Mesenchymal stem cell (in vitro differentiated cells and primary cell): ENCODE measurements around the gene SLC11A2.

Experiments used
- DNase-seq: peaks from one replicate; pipeline ENCODE4 v3.0.0-alpha.2; 2013
- H2AFZ ChIP-seq: one replicate; pipeline ENCODE4 v1.6.1; 2013; ENCODE audit warnings: low read depth, mild to moderate bottlenecking, control low read depth, inconsistent platforms, low read length, moderate library complexity
- H2AK5ac ChIP-seq: 2 replicates; pipeline ENCODE4 v1.6.1; 2013; ENCODE audit warnings: low read length, moderate library complexity, mild to moderate bottlenecking, inconsistent platforms; ENCODE audit not compliant: severe bottlenecking
- H2BK120ac ChIP-seq: one replicate; pipeline ENCODE4 v1.6.1; 2013; ENCODE audit warnings: low read depth, mild to moderate bottlenecking, inconsistent platforms, low read length, moderate library complexity
- H2BK12ac ChIP-seq, 2 experiments: one replicate each; pipeline ENCODE4 v1.6.1; 2013; ENCODE audit warnings: inconsistent platforms in 2 of 2, low read length in 2 of 2, mild to moderate bottlenecking in 2 of 2, moderate library complexity in 2 of 2, control low read depth in 1 of 2
- H2BK15ac ChIP-seq: one replicate; pipeline ENCODE4 v1.6.1; 2013; ENCODE audit warnings: mild to moderate bottlenecking, low read depth, inconsistent platforms; ENCODE audit not compliant: poor library complexity, severe bottlenecking
- H2BK5ac ChIP-seq: 2 replicates; pipeline ENCODE4 v1.6.1; 2013; ENCODE audit warnings: low read depth, mild to moderate bottlenecking, low read length, control low read depth, inconsistent platforms; ENCODE audit not compliant: poor library complexity, severe bottlenecking
- H3K14ac ChIP-seq, 2 experiments: one replicate each; pipeline ENCODE4 v1.6.1; 2013; ENCODE audit warnings: inconsistent platforms in 2 of 2, low read length in 2 of 2, control low read depth in 1 of 2, mild to moderate bottlenecking in 1 of 2, moderate library complexity in 1 of 2
- H3K18ac ChIP-seq, 2 experiments: one replicate each; pipeline ENCODE4 v1.6.1; 2013; ENCODE audit warnings: inconsistent platforms in 2 of 2, low read length in 2 of 2, control low read depth in 1 of 2, low read depth in 1 of 2, mild to moderate bottlenecking in 1 of 2
- H3K23ac ChIP-seq, 2 experiments: one replicate each; pipeline ENCODE4 v1.6.1; 2013; ENCODE audit warnings: inconsistent platforms in 2 of 2, low read length in 2 of 2, mild to moderate bottlenecking in 2 of 2, moderate library complexity in 2 of 2, control low read depth in 1 of 2
- H3K27ac ChIP-seq: 2 replicates; pipeline ENCODE4 v1.5.1; 2013; ENCODE audit warnings: mild to moderate bottlenecking, moderate library complexity, low read length, control low read depth, inconsistent platforms; ENCODE audit not compliant: poor library complexity, severe bottlenecking
- H3K27me3 ChIP-seq, 2 experiments: 2 replicates each; pipeline versions ENCODE4 v1.6.1 to v1.7.0; 2013; ENCODE audit warnings: low read length in 2 of 2, mild to moderate bottlenecking in 2 of 2, moderate library complexity in 2 of 2, control low read depth in 1 of 2, inconsistent platforms in 1 of 2; ENCODE audit not compliant: control insufficient read depth in 1 of 2, insufficient read depth in 1 of 2
- H3K36me3 ChIP-seq, 2 experiments: 2 replicates each; pipeline versions ENCODE4 v1.6.1 to v1.7.0; 2013; ENCODE audit warnings: low read length in 2 of 2, control low read depth in 1 of 2, inconsistent platforms in 1 of 2, low read depth in 1 of 2, mild to moderate bottlenecking in 1 of 2; ENCODE audit not compliant: insufficient read depth in 2 of 2, control insufficient read depth in 1 of 2
- H3K4ac ChIP-seq, 2 experiments: one replicate each; pipeline ENCODE4 v1.6.1; 2013; ENCODE audit warnings: inconsistent platforms in 2 of 2, low read length in 2 of 2, mild to moderate bottlenecking in 2 of 2, moderate library complexity in 2 of 2, control low read depth in 1 of 2, low read depth in 1 of 2
- H3K4me1 ChIP-seq: 2 replicates; pipeline ENCODE4 v1.6.1; 2013; ENCODE audit warnings: low read depth, low read length, control low read depth; ENCODE audit not compliant: control insufficient read depth, insufficient read depth
- H3K4me2 ChIP-seq: 2 replicates; pipeline ENCODE4 v1.6.1; 2013; ENCODE audit warnings: low read length, mild to moderate bottlenecking, inconsistent platforms; ENCODE audit not compliant: poor library complexity, severe bottlenecking
- H3K4me3 ChIP-seq, 2 experiments: 2 replicates each; pipeline versions ENCODE4 v1.5.1 to v1.7.0; 2013; ENCODE audit warnings: low read length in 2 of 2, mild to moderate bottlenecking in 2 of 2, control low read depth in 1 of 2, low read depth in 1 of 2; ENCODE audit not compliant: insufficient read depth in 1 of 2
- H3K79me1 ChIP-seq: replicated peaks from 2 replicates; pipeline ENCODE4 v1.6.1; 2013; ENCODE audit warnings: mild to moderate bottlenecking, control low read depth, low read length, inconsistent platforms; ENCODE audit not compliant: poor library complexity, severe bottlenecking
- H3K9ac ChIP-seq: 2 replicates; pipeline ENCODE4 v1.7.0; 2013; ENCODE audit warnings: mild to moderate bottlenecking, low read length, moderate library complexity
- H3K9me3 ChIP-seq: 2 replicates; pipeline ENCODE4 v1.7.0; 2013; ENCODE audit warnings: mild to moderate bottlenecking, low read length; ENCODE audit not compliant: control insufficient read depth
- H4K8ac ChIP-seq: one replicate; pipeline ENCODE4 v1.6.1; 2013; ENCODE audit warnings: inconsistent platforms, mild to moderate bottlenecking, low read length, moderate library complexity
- H4K91ac ChIP-seq: one replicate; pipeline ENCODE4 v1.6.1; 2013; ENCODE audit warnings: mild to moderate bottlenecking, low read length, inconsistent platforms
- WGBS: methylation state at CpG from one replicate; pipeline ENCODE4 v1.1.7; 2013; ENCODE audit warnings: mixed read lengths; 5-methylcytosine and 5-hydroxymethylcytosine counted together

The SLC11A2 gene

DNA sequence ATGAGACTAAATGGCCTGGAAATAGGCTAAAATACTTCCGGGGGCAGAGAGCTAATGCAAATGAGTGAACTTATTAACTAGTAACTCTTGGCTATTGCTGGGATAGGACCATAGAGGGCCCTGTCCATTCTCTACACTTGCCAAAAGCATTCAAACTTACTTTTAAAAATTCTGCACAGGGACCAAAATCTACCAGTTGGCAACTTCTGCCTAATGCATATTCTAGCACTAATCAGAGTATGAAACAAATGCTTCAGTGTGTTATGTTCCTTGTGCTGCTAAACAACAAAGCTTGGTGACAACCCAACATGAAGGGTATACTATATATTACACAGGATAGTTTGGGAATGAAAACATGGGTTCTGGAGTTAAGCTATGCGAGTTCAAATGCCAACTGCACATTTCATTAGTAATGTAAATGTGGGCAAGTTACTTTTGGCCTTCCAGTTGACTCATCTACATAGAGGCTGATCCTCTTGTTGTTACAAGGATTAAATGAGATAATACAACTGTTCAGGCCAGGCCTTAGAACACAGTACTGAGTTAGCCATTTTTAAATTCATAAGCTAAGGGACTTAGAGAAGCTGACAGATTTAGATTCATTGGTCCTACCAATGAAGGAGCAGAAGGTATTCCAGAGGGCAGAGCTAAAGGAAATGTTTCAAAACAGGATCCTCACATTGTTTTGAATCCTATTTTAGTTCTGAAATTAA is 41.4 kb downstream of the SLC11A2 start:
- Histone ChIP-seq H3K14ac (no peak overlapping the region), H3K4me1 (no peaks in the 10 kb centered on the region), H3K27me3 (no peaks in the 10 kb centered on the region), H2BK15ac (no peak overlapping the region), H3K79me1 (no peaks in the 10 kb centered on the region), H3K27ac (no peak overlapping the region), H3K36me3 (peaks cover 5 to 29% of the 10 kb centered on the region in 2 experiments), H3K4me2 (no peak overlapping the region), H2AK5ac (no peak overlapping the region), H2BK12ac (peak overlapping the region in 1 of 2 experiments; percentile 24), H3K18ac (peak overlapping the region in 1 of 2 experiments; percentile 41), H3K9me3 (no peaks in the 10 kb centered on the region), H4K91ac (no peak overlapping the region), H3K9ac (peak overlapping the region; percentile 89), H3K4me3 (peak overlapping the region in 1 of 2 experiments; percentile 6), H3K23ac (no peak overlapping the region), H2BK120ac (no peak overlapping the region), H4K8ac (no peak overlapping the region), H2AFZ (no peak overlapping the region), H2BK5ac (no peak overlapping the region), H3K4ac (peak overlapping the region in 1 of 2 experiments; percentile 73)
- 50% methylated on average over 2 of the region's 2 CpGs for WGBS
- peak; percentile 60 for DNase-seq

DNA sequence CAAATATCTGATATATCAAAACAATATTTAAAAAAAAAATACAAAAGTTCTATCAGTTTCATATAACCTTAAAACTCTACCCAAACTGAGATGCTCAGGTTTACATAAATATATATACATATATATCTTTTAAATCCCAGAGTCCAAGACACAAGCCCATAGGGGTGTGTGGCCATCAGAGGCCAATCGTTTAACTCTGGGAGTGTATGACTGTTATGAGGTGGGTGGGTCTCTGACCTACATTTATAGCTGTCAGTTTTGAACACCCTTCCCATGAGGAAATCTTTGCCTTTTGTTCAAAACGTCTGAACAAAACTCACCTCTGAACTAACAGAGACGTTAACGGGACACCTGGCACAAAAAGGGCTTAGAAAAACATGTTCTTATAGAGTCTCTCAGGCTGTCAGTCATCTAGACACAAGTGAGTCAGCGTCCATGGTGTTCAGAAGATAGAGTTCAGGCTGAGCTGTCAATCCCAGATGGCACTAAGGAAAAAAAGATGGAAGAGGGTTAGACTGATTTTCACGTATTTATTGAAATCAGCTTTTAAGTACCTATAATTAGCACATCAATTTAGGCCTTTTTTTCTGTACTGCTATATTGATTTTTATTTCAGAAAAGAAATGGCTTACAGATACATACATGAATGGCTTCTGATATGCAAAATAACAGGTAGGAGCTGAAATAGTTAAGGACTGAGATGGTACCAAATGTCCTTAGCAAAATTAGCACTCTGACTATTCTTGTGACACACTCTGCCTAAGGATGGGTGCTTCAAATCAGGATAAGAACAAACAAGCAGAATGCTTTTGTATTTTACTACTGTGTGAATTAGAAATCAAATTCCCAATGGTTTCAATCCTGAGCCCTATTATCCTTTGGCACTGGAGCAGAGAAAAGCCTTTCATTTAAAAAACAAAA is 44.6 kb downstream of the SLC11A2 start:
- H2AK5ac ChIP-seq, result no peak overlapping the region
- no peak overlapping the region for H4K8ac ChIP-seq
- H3K9me3 ChIP-seq, result no peaks in the 10 kb centered on the region
- H3K4me2 ChIP-seq, result no peak overlapping the region
- H3K36me3 ChIP-seq, result peaks cover 0 to 29% of the 10 kb centered on the region in 2 experiments
- no peak overlapping the region for H3K27ac ChIP-seq
- no peak overlapping the region for H2BK15ac ChIP-seq
- H2BK120ac ChIP-seq, result no peak overlapping the region
- H3K4me3 ChIP-seq, result no peak overlapping the region
- no peak overlapping the region for H4K91ac ChIP-seq
- H3K4ac ChIP-seq, result no peak overlapping the region
- WGBS, result 92% methylated on average over 4 of the region's 6 CpGs
- no peak overlapping the region for H2AFZ ChIP-seq
- H3K27me3 ChIP-seq, result no peaks in the 10 kb centered on the region
- H3K14ac ChIP-seq, result no peak overlapping the region
- H3K4me1 ChIP-seq, result no peaks in the 10 kb centered on the region
- H2BK12ac ChIP-seq, result no peak overlapping the region
- H3K23ac ChIP-seq, result no peak overlapping the region
- H3K9ac ChIP-seq, result no peak overlapping the region
- no peak overlapping the region for H3K18ac ChIP-seq
- no peaks in the 10 kb centered on the region for H3K79me1 ChIP-seq
- DNase-seq, result no peak
- H2BK5ac ChIP-seq, result no peak overlapping the region

DNA sequence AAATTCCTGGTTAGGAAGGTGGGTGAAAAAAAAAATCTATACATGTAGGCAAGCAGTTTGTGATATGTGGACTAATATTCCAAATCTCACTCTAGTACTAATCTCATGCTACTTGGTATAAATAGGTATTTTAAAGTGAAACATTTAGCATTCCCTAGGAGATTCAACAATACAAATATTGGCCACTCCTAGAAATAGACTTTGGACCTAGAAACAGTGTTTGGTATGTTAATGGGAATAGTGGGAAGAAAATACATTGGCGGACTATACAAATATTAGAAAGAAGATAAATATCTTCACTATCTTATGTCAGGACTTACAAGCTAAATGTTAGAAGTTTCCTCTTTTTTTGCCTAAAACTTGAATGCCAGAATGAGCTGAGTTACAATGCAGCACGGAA is 45.6 kb downstream of the SLC11A2 start:
- H3K4me2 ChIP-seq, result no peak overlapping the region
- H3K79me1 ChIP-seq, result no peaks in the 10 kb centered on the region
- DNase-seq, result no peak
- no peak overlapping the region for H2BK120ac ChIP-seq
- no peak overlapping the region for H3K14ac ChIP-seq
- no peaks in the 10 kb centered on the region for H3K4me1 ChIP-seq
- H2AFZ ChIP-seq, result no peak overlapping the region
- no peak overlapping the region for H3K4me3 ChIP-seq
- H3K27me3 ChIP-seq, result no peaks in the 10 kb centered on the region
- H3K4ac ChIP-seq, result no peak overlapping the region
- no peaks in the 10 kb centered on the region for H3K9me3 ChIP-seq
- no peak overlapping the region for H3K18ac ChIP-seq
- no peak overlapping the region for H2BK15ac ChIP-seq
- H3K36me3 ChIP-seq, result peaks cover 0 to 29% of the 10 kb centered on the region in 2 experiments
- no peak overlapping the region for H2AK5ac ChIP-seq
- no peak overlapping the region for H2BK5ac ChIP-seq
- no peak overlapping the region for H2BK12ac ChIP-seq
- no peak overlapping the region for H3K9ac ChIP-seq
- 100% methylated on average over 1 of the region's 2 CpGs for WGBS
- no peak overlapping the region for H4K8ac ChIP-seq
- H4K91ac ChIP-seq, result no peak overlapping the region
- H3K23ac ChIP-seq, result no peak overlapping the region
- no peak overlapping the region for H3K27ac ChIP-seq

DNA sequence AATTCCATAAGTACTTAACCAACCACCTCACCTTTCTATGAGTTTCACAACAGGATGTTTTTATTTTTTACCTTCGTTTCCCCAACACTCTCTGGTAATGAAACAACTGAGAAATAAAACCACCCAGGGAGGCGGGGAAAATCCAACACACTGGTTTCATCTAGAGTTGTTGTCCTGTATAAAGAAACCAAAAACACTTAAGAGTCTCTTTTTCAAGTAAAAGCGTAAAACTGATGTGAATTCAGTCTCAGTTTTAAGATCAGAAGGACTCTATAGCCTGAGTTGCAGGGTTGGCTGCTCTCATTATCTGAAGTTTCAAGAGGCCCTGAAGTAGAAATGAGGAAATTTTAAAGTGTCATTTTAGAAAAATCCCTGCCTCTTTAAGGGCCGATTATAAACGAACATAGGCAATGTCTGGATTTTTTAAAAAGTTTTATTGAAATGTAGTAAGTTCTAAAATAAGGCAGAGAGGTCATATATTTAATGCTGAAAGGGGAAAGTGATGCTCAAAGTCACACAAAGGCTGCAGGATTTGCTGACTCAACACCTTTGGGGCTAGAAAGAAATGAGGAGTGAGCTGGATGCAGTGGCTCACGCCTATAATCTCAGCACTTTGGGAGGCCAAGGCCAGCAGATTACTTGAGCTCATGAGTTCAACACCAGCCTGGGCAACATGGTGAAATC is 46.7 kb downstream of the SLC11A2 start:
- Histone ChIP-seq H2BK120ac (no peak overlapping the region), H3K79me1 (no peaks in the 10 kb centered on the region), H3K4ac (no peak overlapping the region), H3K4me3 (no peak overlapping the region), H3K23ac (no peak overlapping the region), H3K14ac (no peak overlapping the region), H2BK15ac (no peak overlapping the region), H3K27ac (no peak overlapping the region), H2BK12ac (no peak overlapping the region), H4K91ac (no peak overlapping the region), H3K9me3 (no peaks in the 10 kb centered on the region), H4K8ac (no peak overlapping the region), H2BK5ac (no peak overlapping the region), H2AK5ac (no peak overlapping the region), H3K27me3 (no peaks in the 10 kb centered on the region), H3K4me2 (no peak overlapping the region), H3K4me1 (no peaks in the 10 kb centered on the region), H2AFZ (no peak overlapping the region), H3K36me3 (peaks cover 0 to 29% of the 10 kb centered on the region in 2 experiments), H3K18ac (no peak overlapping the region), H3K9ac (no peak overlapping the region)
- no peak for DNase-seq
- WGBS, result 92% methylated on average over 5 of the region's 6 CpGs
